GM23248 (cell line): Measurements from ENCODE around the gene ASIP. TPM values are rescaled to one million over a fixed set of nuclear protein-coding genes. Genes with fewer than 3 reads are reported as not detected.

Experiments
- DNase-seq: peaks from one replicate; pipeline ENCODE4 v3.0.0-alpha.2; 2015
- H2AFZ ChIP-seq: fragments of 200-600 bp; sonication (generic); 2 replicates; pipeline ENCODE4 v1.6.1; 2016; ENCODE audit warnings: antibody characterized with exemption
- H3F3A ChIP-seq: fragments of 200-600 bp; sonication (generic); 2 replicates; pipeline ENCODE4 v1.6.1; 2016; ENCODE audit warnings: mild to moderate bottlenecking, antibody characterized with exemption, mixed run types; ENCODE audit not compliant: insufficient read depth
- H3K27ac ChIP-seq: fragments of 200-600 bp; sonication (generic); 2 replicates; pipeline ENCODE4 v1.5.1; 2016; ENCODE audit warnings: mild to moderate bottlenecking
- H3K27me3 ChIP-seq: fragments of 200-600 bp; sonication (generic); replicated peaks from 2 replicates; pipeline ENCODE4 v1.6.1; 2016; ENCODE audit warnings: mild to moderate bottlenecking; ENCODE audit not compliant: insufficient read depth
- H3K36me3 ChIP-seq: fragments of 200-600 bp; sonication (generic); 2 replicates; pipeline ENCODE4 v1.6.1; 2016; ENCODE audit warnings: low read depth, mild to moderate bottlenecking
- H3K4me1 ChIP-seq: fragments of 200-600 bp; sonication (generic); 2 replicates; pipeline ENCODE4 v1.6.1; 2016; ENCODE audit warnings: mild to moderate bottlenecking; ENCODE audit not compliant: insufficient read depth
- H3K4me2 ChIP-seq: fragments of 200-600 bp; sonication (generic); one replicate; pipeline ENCODE4 v1.6.1; 2016; ENCODE audit warnings: mild to moderate bottlenecking; ENCODE audit not compliant: unreplicated experiment
- H3K4me3 ChIP-seq: fragments of 200-600 bp; sonication (generic); 2 replicates; pipeline ENCODE4 v1.5.1; 2016; ENCODE audit warnings: mild to moderate bottlenecking
- H3K79me2 ChIP-seq: fragments of 200-600 bp; sonication (generic); 2 replicates; pipeline ENCODE4 v1.6.1; 2016; ENCODE audit warnings: mild to moderate bottlenecking; ENCODE audit not compliant: insufficient read depth
- H3K9ac ChIP-seq: fragments of 200-600 bp; sonication (generic); 2 replicates; pipeline ENCODE4 v1.6.1; 2016; ENCODE audit warnings: mild to moderate bottlenecking
- H3K9me2 ChIP-seq: fragments of 200-600 bp; sonication (generic); 2 replicates; pipeline ENCODE4 v1.6.1; 2016; ENCODE audit warnings: mixed run types, mild to moderate bottlenecking, moderate library complexity; ENCODE audit not compliant: insufficient read depth
- H3K9me3 ChIP-seq: fragments of 200-600 bp; sonication (generic); one replicate; pipeline ENCODE4 v1.6.1; 2017; ENCODE audit warnings: low read depth
- H4K20me1 ChIP-seq: fragments of 200-600 bp; sonication (generic); 2 replicates; pipeline ENCODE4 v1.6.0; 2016; ENCODE audit not compliant: insufficient read depth
- EZH2 ChIP-seq: fragments of 200-600 bp; sonication (generic); IDR thresholded peaks from 2 replicates; pipeline ENCODE4 v1.6.1; 2018; ENCODE audit warnings: antibody characterized with exemption, mild to moderate bottlenecking; ENCODE audit not compliant: insufficient read depth, poor library complexity, severe bottlenecking
- EZH2phosphoT487 ChIP-seq: fragments of 200-600 bp; sonication (generic); IDR thresholded peaks from 2 replicates; pipeline ENCODE4 v1.6.1; 2018; ENCODE audit warnings: antibody characterized with exemption, moderate library complexity, mild to moderate bottlenecking, low read depth; ENCODE audit not compliant: insufficient read depth
- WGBS, 2 experiments: methylation state at CpG; one replicate each; pipeline ENCODE4 v1.1.6; 2015 to 2017; ENCODE audit warnings: low lambda C conversion rate in 2 of 2, low coverage in 1 of 2; ENCODE audit errors: missing lambda C conversion rate in 2 of 2; 5-methylcytosine and 5-hydroxymethylcytosine counted together
- in situ Hi-C: fragments of 300-500 bp; cut with MboI; formaldehyde crosslinking; loops from 2 replicates; pipeline ENCODE4 v1.15.0; 2020
- polyA plus RNA-seq: library from polyadenylated mRNA; unstranded; fragments of >200 nt; fragmentation: Nextera tagmentation; extraction: Ambion mirVana; gene quantifications from 2 replicates; pipeline ENCODE4 v1.2.1, GENCODE V29; 2016
- total RNA-seq: library from RNA; depleted of rRNA; stranded (reverse); fragments of >200 nt; shearing (Covaris generic); gene quantifications from 2 replicates; pipeline ENCODE4 v1.2.3, GENCODE V29; 2014

ASIP gene
- total and polyA plus RNA-seq, 2 experiments from 2014 or later = not detected

GRCh38 chr20:34213213-34213612, 28.0 kb upstream of the ASIP start:
- 64% methylated on average over 2 of the region's 2 CpGs for WGBS, 2 experiments
- Histone ChIP-seq H3K4me1 (peaks cover 15% of the 10 kb centered on the region), H3K27me3 (no peaks in the 10 kb centered on the region)

GRCh38 chr20:34215711-34216381, 25.4 kb upstream of the ASIP start:
- in situ Hi-C loops = no loop called here
- TF ChIP-seq EZH2phosphoT487 (no peak), EZH2 (no peak)
- DNase-seq = peak; percentile 96
- no peaks in the 10 kb centered on the region for H4K20me1 ChIP-seq
- peaks cover 17% of the 10 kb centered on the region for H3F3A ChIP-seq
- peak overlapping the region; percentile 93 for H2AFZ ChIP-seq
- H3K36me3 ChIP-seq = no peaks in the 10 kb centered on the region
- peak overlapping the region; percentile 93 for H3K4me2 ChIP-seq
- 0 to 1% methylated on average over 42 to 49 of the region's 49 CpGs for WGBS, 2 experiments
- H3K27ac ChIP-seq = peak overlapping the region; percentile 75
- peak overlapping the region; percentile 78 for H3K4me3 ChIP-seq
- H3K9me3 ChIP-seq = no peaks in the 10 kb centered on the region
- H3K4me1 ChIP-seq = peaks cover 21% of the 10 kb centered on the region
- H3K9me2 ChIP-seq = no peaks in the 10 kb centered on the region
- peak overlapping the region; percentile 78 for H3K9ac ChIP-seq
- no peaks in the 10 kb centered on the region for H3K27me3 ChIP-seq
- H3K79me2 ChIP-seq = no peaks in the 10 kb centered on the region

More at GRCh38 chr20:34213213-34213612, 28.0 kb upstream of the ASIP start:
- Histone ChIP-seq H2AFZ (no peak overlapping the region), H3F3A (peaks cover 17% of the 10 kb centered on the region), H3K4me3 (no peak overlapping the region), H3K9me2 (no peaks in the 10 kb centered on the region), H3K9ac (no peak overlapping the region), H3K36me3 (no peaks in the 10 kb centered on the region), H3K27ac (no peak overlapping the region), H3K9me3 (no peaks in the 10 kb centered on the region), H4K20me1 (no peaks in the 10 kb centered on the region), H3K79me2 (no peaks in the 10 kb centered on the region), H3K4me2 (no peak overlapping the region)
- no peak for TF ChIP-seq EZH2phosphoT487
- TF ChIP-seq EZH2 = no peak
- no peak for DNase-seq
- in situ Hi-C loops = no loop called here

GRCh38 chr20:34216382-34216742, 24.9 kb upstream of the ASIP start:
- in situ Hi-C loops = no loop called here
- Histone ChIP-seq H3K27ac (peak overlapping the region; percentile 75), H4K20me1 (no peaks in the 10 kb centered on the region), H3K79me2 (no peaks in the 10 kb centered on the region), H3K4me1 (peaks cover 26% of the 10 kb centered on the region), H3K9ac (peak overlapping the region; percentile 78), H3K4me3 (peak overlapping the region; percentile 78), H3K9me2 (no peaks in the 10 kb centered on the region), H3K27me3 (no peaks in the 10 kb centered on the region), H2AFZ (peak overlapping the region; percentile 93), H3K4me2 (peak overlapping the region; percentile 93), H3K36me3 (no peaks in the 10 kb centered on the region), H3K9me3 (no peaks in the 10 kb centered on the region), H3F3A (peaks cover 23% of the 10 kb centered on the region)
- DNase-seq = peak; percentile 16
- TF ChIP-seq EZH2 (no peak), EZH2phosphoT487 (no peak)
- WGBS, 2 experiments = 0 to 12% methylated on average over 2 of the region's 2 CpGs

GRCh38 chr20:34220561-34220960, 20.7 kb upstream of the ASIP start:
- TF ChIP-seq EZH2 (no peak), EZH2phosphoT487 (no peak)
- in situ Hi-C loops = no loop called here
- H3K4me3 ChIP-seq = no peak overlapping the region; the same call in 1 of the 2 replicates
- peak; percentile 68 for DNase-seq
- no peaks in the 10 kb centered on the region for H4K20me1 ChIP-seq
- H3K9ac ChIP-seq = no peak overlapping the region
- no peaks in the 10 kb centered on the region for H3K27me3 ChIP-seq
- WGBS, 2 experiments = 50 to 54% methylated on average over 5 of the region's 5 CpGs
- no peaks in the 10 kb centered on the region for H3K36me3 ChIP-seq
- no peak overlapping the region for H3K4me2 ChIP-seq
- H3K27ac ChIP-seq = 0 out of 2 replicates have a peak overlapping the region, but pooled peaks have one; percentile 25
- peaks cover 28% of the 10 kb centered on the region for H3K4me1 ChIP-seq
- no peaks in the 10 kb centered on the region for H3K9me2 ChIP-seq
- H3K79me2 ChIP-seq = no peaks in the 10 kb centered on the region
- H3F3A ChIP-seq = peaks cover 23% of the 10 kb centered on the region
- H2AFZ ChIP-seq = no peak overlapping the region
- H3K9me3 ChIP-seq = no peaks in the 10 kb centered on the region
